Motor neuron (in vitro differentiated cells): Measurements from ENCODE around the gene TNFRSF6B. TPM values are rescaled to one million over a fixed set of nuclear protein-coding genes. Genes with fewer than 3 reads are reported as not detected.

Experiments used
- ATAC-seq, 8 experiments: fragments of 200-7000 bp; cut with Tn5 transposase; replicated peaks in 6 of 8; 2 replicates each; pipeline ENCODE4 v1.8.0; 2021; ENCODE audit warnings: mild to moderate bottlenecking in 8 of 8, moderate library complexity in 8 of 8
- H3K27ac ChIP-seq, 2 donors: fragments of 250-450 bp; sonication (Bioruptor Pico); 2 replicates each; pipeline ENCODE4 v1.9.0; 2021; ENCODE audit warnings: antibody characterized with exemption in 2 of 2, mild to moderate bottlenecking in 2 of 2, moderate library complexity in 1 of 2
- H3K4me1 ChIP-seq, 2 donors: fragments of 250-450 bp; sonication (Bioruptor Pico); replicated peaks in 1 of 2; 2 replicates each; pipeline ENCODE4 v1.6.1; 2021; ENCODE audit warnings: antibody characterized with exemption in 2 of 2, mild to moderate bottlenecking in 2 of 2, moderate library complexity in 1 of 2
- H3K4me3 ChIP-seq, 5 donors: fragments of 250-450 bp; sonication (Bioruptor Pico); 2 replicates each; pipeline ENCODE4 v1.9.0; 2021; ENCODE audit warnings: antibody characterized with exemption in 5 of 5, mild to moderate bottlenecking in 5 of 5, moderate library complexity in 4 of 5
- WGBS, 10 experiments: fragments of 450-650 bp; shearing (Covaris generic); methylation state at CpG; one replicate each; pipeline ENCODE4 v1.0.0; 2022; 5-methylcytosine and 5-hydroxymethylcytosine counted together
- in situ Hi-C, 9 experiments: fragments of 400-800 bp; cut with MboI; loops; one replicate each; pipeline ENCODE4 v1.15.0; 2021; ENCODE audit warnings: low sequenced_read_pairs in 9 of 9, low pct_unique_long_range_greater_than_20kb in 2 of 9; ENCODE audit not compliant: unreplicated experiment in 9 of 9
- total RNA-seq, 8 experiments: library from RNA; unstranded; fragments of 300-600 nt; gene quantifications; 2 replicates each; pipeline versions ENCODE4 v1.2.3 to v1.2.4, GENCODE V29; 2022

Gene TNFRSF6B
- total RNA-seq, 8 experiments from 2014 or later = 0.22 to 1.1 (median 0.69) TPM; not detected in 3

GRCh38 chr20:63737945-63738686 lies 41.7 kb downstream of the TNFRSF6B start:
- no peak for ATAC-seq
- H3K4me1 ChIP-seq = peaks cover 17 to 26% of the 10 kb centered on the region in 2 donors
- H3K4me3 ChIP-seq = peak overlapping the region in 2 of 5 donors; percentile 42 to 56
- 0 to 35% methylated on average over 1 to 6 of the region's 43 CpGs; no CpG with 5 or more reads in 8 of the 10 experiments for WGBS, 10 experiments
- in situ Hi-C loops = no loop called here
- peak overlapping the region; percentile 74 to 94 for H3K27ac ChIP-seq

GRCh38 chr20:63738687-63739129 lies 42.3 kb downstream of the TNFRSF6B start:
- Histone ChIP-seq H3K4me3 (peak overlapping the region; percentile 42 to 81 (median 80)), H3K27ac (peak overlapping the region; percentile 74 to 94), H3K4me1 (peaks cover 17 to 26% of the 10 kb centered on the region in 2 donors)
- 100% methylated on average over 1 of the region's 26 CpGs; no CpG with 5 or more reads in 9 of the 10 experiments for WGBS, 10 experiments
- in situ Hi-C loops = no loop called here
- ATAC-seq = peak in 5 of 8 experiments; percentile 12 to 41 (median 31)

GRCh38 chr20:63739130-63740069 lies 42.9 kb downstream of the TNFRSF6B start, which contains the start of gene SLC2A4RG:
SLC2A4RG (plus strand) TSS chr20:63739776; CDS start chr20:63739913, 137 bp downstream.
- WGBS, 10 experiments = no CpG with 5 or more reads among the region's 136 CpGs
- in situ Hi-C loops = no loop called here
- H3K4me1 ChIP-seq = peaks cover 17 to 26% of the 10 kb centered on the region in 2 donors
- peak within 1 kb of the TSS; percentile 86 to 94 for H3K27ac ChIP-seq
- H3K4me3 ChIP-seq = peak within 1 kb of the TSS; percentile 56 to 81 (median 80)
- peak; percentile 52 to 75 (median 70) for ATAC-seq

GRCh38 chr20:63740070-63740626 lies 43.7 kb downstream of the TNFRSF6B start:
- Histone ChIP-seq H3K4me1 (peaks cover 17 to 26% of the 10 kb centered on the region in 2 donors), H3K27ac (peak overlapping the region; percentile 86 to 94), H3K4me3 (peak overlapping the region; percentile 56 to 81 (median 80))
- WGBS, 10 experiments = 0% methylated on average over 1 of the region's 80 CpGs; no CpG with 5 or more reads in 9 of the 10 experiments
- peak; percentile 4 to 51 (median 32) for ATAC-seq
- in situ Hi-C loops = no loop called here

- WGBS, 10 experiments = 0% methylated on average over 1 to 3 of the region's 29 CpGs; no CpG with 5 or more reads in 5 of the 10 experiments
- H3K4me1 ChIP-seq = peaks cover 17 to 26% of the 10 kb centered on the region in 2 donors
- in situ Hi-C loops = no loop called here
- peak overlapping the region; percentile 86 to 94 for H3K27ac ChIP-seq
- H3K4me3 ChIP-seq = peak overlapping the region; percentile 56 to 81 (median 80)
- ATAC-seq = peak; percentile 22 to 75 (median 49)
Observed at GRCh38 chr20:63740627-63741353, 44.3 kb downstream of the TNFRSF6B start.

GRCh38 chr20:63741354-63741675 lies 44.9 kb downstream of the TNFRSF6B start:
- ATAC-seq = no peak
- in situ Hi-C loops = no loop called here
- H3K4me3 ChIP-seq = peak overlapping the region; percentile 56 to 81 (median 80)
- H3K4me1 ChIP-seq = peaks cover 17 to 26% of the 10 kb centered on the region in 2 donors
- peak overlapping the region; percentile 86 to 94 for H3K27ac ChIP-seq
- 60% methylated on average over 1 of the region's 6 CpGs; no CpG with 5 or more reads in 9 of the 10 experiments for WGBS, 10 experiments

- peaks cover 17 to 26% of the 10 kb centered on the region in 2 donors for H3K4me1 ChIP-seq
- in situ Hi-C loops = no loop called here
- no peak for ATAC-seq
- WGBS, 10 experiments = 100% methylated on average over 2 of the region's 30 CpGs; no CpG with 5 or more reads in 9 of the 10 experiments
- H3K4me3 ChIP-seq = peak overlapping the region in 4 of 5 donors; percentile 56 to 80 (median 78)
- H3K27ac ChIP-seq = peak overlapping the region; percentile 86 to 94
Observed at GRCh38 chr20:63741676-63742380, 45.4 kb downstream of the TNFRSF6B start.

GRCh38 chr20:63742381-63743024 lies 46.1 kb downstream of the TNFRSF6B start:
- no peak for ATAC-seq

GRCh38 chr20:63743210-63743970 lies 46.9 kb downstream of the TNFRSF6B start:
- Histone ChIP-seq H3K4me1 (peaks cover 12 to 13% of the 10 kb centered on the region in 2 donors), H3K4me3 (no peak overlapping the region), H3K27ac (no peak overlapping the region)
- in situ Hi-C loops = no loop called here
- ATAC-seq = no peak
- WGBS, 10 experiments = 80 to 100% (median 97%) methylated on average over 1 to 17 of the region's 31 CpGs; no CpG with 5 or more reads in 2 of the 10 experiments

More at GRCh38 chr20:63742381-63743024, 46.1 kb downstream of the TNFRSF6B start:
- WGBS, 10 experiments = 80% methylated on average over 2 of the region's 37 CpGs; no CpG with 5 or more reads in 9 of the 10 experiments
- Histone ChIP-seq H3K4me3 (no peak overlapping the region), H3K4me1 (peaks cover 17 to 21% of the 10 kb centered on the region in 2 donors), H3K27ac (no peak overlapping the region)
- in situ Hi-C loops = no loop called here

- H3K4me3 ChIP-seq = no peak overlapping the region
- no peak for ATAC-seq
- H3K4me1 ChIP-seq = peaks cover 8 to 9% of the 10 kb centered on the region in 2 donors
- H3K27ac ChIP-seq = no peak overlapping the region
- in situ Hi-C loops = no loop called here
- 80 to 100% (median 83%) methylated on average over 1 of the region's 4 CpGs; no CpG with 5 or more reads in 7 of the 10 experiments for WGBS, 10 experiments
Observed at GRCh38 chr20:63744158-63744557, 47.7 kb downstream of the TNFRSF6B start.
